HEK293 (cell line): ENCODE results near the gene KIAA0513.

Source experiments
- CTCF ChIA-PET: fragments of 350-600 bp; formaldehyde crosslinking; extraction: SDS; loops from one replicate; lab custom pipeline; 2021; ENCODE audit warnings: antibody characterized with exemption; lab: Yijun Ruan, JAX
- POLR2A ChIA-PET: fragments of 300-600 bp; formaldehyde crosslinking; extraction: SDS; loops from one replicate; lab custom pipeline; 2020; ENCODE audit warnings: antibody characterized with exemption, inconsistent platforms; lab: Yijun Ruan, JAX
- H3K27ac ChIP-seq: fragments of 200-500 bp; sonication (Bioruptor generic); 2 replicates; pipeline ENCODE4 v1.5.1; 2014; ENCODE audit warnings: low read depth, low read length, control low read depth, inconsistent platforms; ENCODE audit errors: extremely low read depth
- H3K36me3 ChIP-seq, 2 experiments: fragments of 200-500 bp in 1 of 2; sonication (Bioruptor generic) in 1 of 2; 1 replicate in 1 of 2; 2 replicates in 1 of 2; pipeline ENCODE4 v1.5.1; 2014 to 2017; ENCODE audit warnings: inconsistent platforms in 2 of 2, low read length in 2 of 2; ENCODE audit not compliant: control insufficient read depth in 2 of 2, insufficient read depth in 1 of 2
- H3K4me1 ChIP-seq: fragments of 200-500 bp; sonication (Bioruptor generic); 2 replicates; pipeline ENCODE4 v1.5.1; 2014; ENCODE audit warnings: mild to moderate bottlenecking, low read length, inconsistent platforms; ENCODE audit not compliant: control insufficient read depth, insufficient read depth
- H3K4me3 ChIP-seq: 2 replicates; pipeline ENCODE4 v1.5.1; 2011; ENCODE audit warnings: low read depth, mild to moderate bottlenecking, control low read depth, low read length, moderate library complexity
- H3K9me3 ChIP-seq: fragments of 200-500 bp; sonication (Bioruptor generic); 2 replicates; pipeline ENCODE4 v1.5.1; 2014; ENCODE audit warnings: low read depth, low read length, inconsistent platforms; ENCODE audit not compliant: control insufficient read depth, insufficient read depth
- GLIS2 ChIP-seq: fragments of 450-650 bp; formaldehyde crosslinking; IDR thresholded peaks from 2 replicates; pipeline ENCODE4 v1.5.1; 2016; ENCODE audit warnings: missing biosample characterization, missing genetic modification characterization
- KLF16 ChIP-seq: fragments of 450-650 bp; formaldehyde crosslinking; IDR thresholded peaks from 2 replicates; pipeline ENCODE4 v1.5.1; 2017; ENCODE audit warnings: missing biosample characterization, missing genetic modification characterization
- ZEB2 ChIP-seq: fragments of 450-650 bp; formaldehyde crosslinking; IDR thresholded peaks from 2 replicates; pipeline ENCODE4 v1.5.1; 2016; ENCODE audit warnings: missing biosample characterization, missing genetic modification characterization
- ZIC2 ChIP-seq: fragments of 450-650 bp; formaldehyde crosslinking; IDR thresholded peaks from 2 replicates; pipeline ENCODE4 v1.5.1; 2016; ENCODE audit warnings: missing biosample characterization, missing genetic modification characterization
- ZNF239 ChIP-seq: fragments of 450-650 bp; formaldehyde crosslinking; IDR thresholded peaks from 2 replicates; pipeline ENCODE4 v1.5.1; 2016; ENCODE audit warnings: missing biosample characterization, missing genetic modification characterization
- ZNF324 ChIP-seq: fragments of 450-650 bp; formaldehyde crosslinking; IDR thresholded peaks from 2 replicates; pipeline ENCODE4 v1.5.1; 2016; ENCODE audit warnings: missing biosample characterization, missing genetic modification characterization
- ZNF341 ChIP-seq: fragments of 450-650 bp; formaldehyde crosslinking; IDR thresholded peaks from 2 replicates; pipeline ENCODE4; 2016; ENCODE audit warnings: low read depth, missing biosample characterization, missing genetic modification characterization
- ZNF555 ChIP-seq: fragments of 450-650 bp; formaldehyde crosslinking; conservative IDR thresholded peaks from 2 replicates; pipeline ENCODE4 v1.5.1; 2017; ENCODE audit warnings: missing biosample characterization, mild to moderate bottlenecking, missing genetic modification characterization, inconsistent platforms
- ZNF747 ChIP-seq: fragments of 450-650 bp; formaldehyde crosslinking; IDR thresholded peaks from 2 replicates; pipeline ENCODE4 v1.5.1; 2016; ENCODE audit warnings: missing biosample characterization, missing genetic modification characterization
- TF ChIP-seq, protein P1 (sequence below): fragments of 450-650 bp; formaldehyde crosslinking; IDR thresholded peaks from 2 replicates; pipeline ENCODE4 v1.5.1; 2016; ENCODE audit warnings: missing biosample characterization, missing genetic modification characterization, borderline replicate concordance
- TF ChIP-seq, protein P2 (sequence below): fragments of 450-650 bp; formaldehyde crosslinking; IDR thresholded peaks from 2 replicates; pipeline ENCODE4 v1.5.1; 2016; ENCODE audit warnings: missing biosample characterization, missing genetic modification characterization
- TF ChIP-seq, protein P3 (sequence below): fragments of 450-650 bp; formaldehyde crosslinking; IDR thresholded peaks from 2 replicates; pipeline ENCODE4 v1.5.1; 2016; ENCODE audit warnings: missing biosample characterization, missing genetic modification characterization
- TF ChIP-seq, protein P4 (sequence below): fragments of 450-650 bp; formaldehyde crosslinking; optimal IDR thresholded peaks from 2 replicates; pipeline ENCODE3; 2016; ENCODE audit warnings: missing biosample characterization, mild to moderate bottlenecking, missing genetic modification characterization
- TF ChIP-seq, protein P5 (sequence below): sonication (generic); formaldehyde crosslinking; IDR thresholded peaks from 2 replicates; pipeline ENCODE4 v1.8.1; 2022; ENCODE audit warnings: mild to moderate bottlenecking, moderate library complexity, missing genetic modification reagents
- TF ChIP-seq, protein P6 (sequence below): fragments of 450-650 bp; formaldehyde crosslinking; IDR thresholded peaks from 2 replicates; pipeline ENCODE4; 2016; ENCODE audit warnings: missing biosample characterization, missing genetic modification characterization

KIAA0513 gene

DNA sequence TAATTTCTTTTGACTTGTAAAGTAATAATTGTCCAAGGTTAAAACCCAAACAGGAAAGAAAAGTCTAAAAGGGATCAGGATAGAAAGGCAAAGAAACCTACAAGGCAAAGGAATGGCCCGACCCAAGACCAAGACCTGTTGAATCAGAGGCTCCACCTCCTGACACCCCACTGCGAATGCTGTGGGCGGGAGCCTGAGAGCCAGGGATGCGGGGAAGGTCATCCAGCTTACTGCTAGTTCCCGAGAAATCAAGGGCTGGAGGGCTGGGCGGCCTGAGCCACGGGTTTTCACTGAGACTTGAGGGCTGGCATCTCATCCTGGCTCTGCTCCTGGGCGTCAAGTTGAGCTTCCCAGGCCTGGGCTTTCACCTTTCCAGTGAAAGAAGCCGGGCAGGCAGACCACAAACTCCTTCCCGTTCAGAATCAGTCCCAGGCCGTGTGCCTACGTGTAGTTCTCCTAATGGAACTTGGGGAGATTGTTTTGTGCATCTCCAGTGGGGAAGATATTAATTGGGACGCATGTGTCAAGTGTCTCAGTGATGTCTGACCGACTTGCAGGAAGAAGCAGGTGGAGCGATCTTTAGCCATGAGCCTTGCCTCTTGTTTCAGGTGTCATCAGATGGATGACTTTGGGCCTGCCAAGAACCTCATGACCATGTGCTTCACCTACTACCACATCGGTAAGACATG is 47.8 kb downstream of the KIAA0513 start (continued):
- TF ChIP-seq, protein P1, sequence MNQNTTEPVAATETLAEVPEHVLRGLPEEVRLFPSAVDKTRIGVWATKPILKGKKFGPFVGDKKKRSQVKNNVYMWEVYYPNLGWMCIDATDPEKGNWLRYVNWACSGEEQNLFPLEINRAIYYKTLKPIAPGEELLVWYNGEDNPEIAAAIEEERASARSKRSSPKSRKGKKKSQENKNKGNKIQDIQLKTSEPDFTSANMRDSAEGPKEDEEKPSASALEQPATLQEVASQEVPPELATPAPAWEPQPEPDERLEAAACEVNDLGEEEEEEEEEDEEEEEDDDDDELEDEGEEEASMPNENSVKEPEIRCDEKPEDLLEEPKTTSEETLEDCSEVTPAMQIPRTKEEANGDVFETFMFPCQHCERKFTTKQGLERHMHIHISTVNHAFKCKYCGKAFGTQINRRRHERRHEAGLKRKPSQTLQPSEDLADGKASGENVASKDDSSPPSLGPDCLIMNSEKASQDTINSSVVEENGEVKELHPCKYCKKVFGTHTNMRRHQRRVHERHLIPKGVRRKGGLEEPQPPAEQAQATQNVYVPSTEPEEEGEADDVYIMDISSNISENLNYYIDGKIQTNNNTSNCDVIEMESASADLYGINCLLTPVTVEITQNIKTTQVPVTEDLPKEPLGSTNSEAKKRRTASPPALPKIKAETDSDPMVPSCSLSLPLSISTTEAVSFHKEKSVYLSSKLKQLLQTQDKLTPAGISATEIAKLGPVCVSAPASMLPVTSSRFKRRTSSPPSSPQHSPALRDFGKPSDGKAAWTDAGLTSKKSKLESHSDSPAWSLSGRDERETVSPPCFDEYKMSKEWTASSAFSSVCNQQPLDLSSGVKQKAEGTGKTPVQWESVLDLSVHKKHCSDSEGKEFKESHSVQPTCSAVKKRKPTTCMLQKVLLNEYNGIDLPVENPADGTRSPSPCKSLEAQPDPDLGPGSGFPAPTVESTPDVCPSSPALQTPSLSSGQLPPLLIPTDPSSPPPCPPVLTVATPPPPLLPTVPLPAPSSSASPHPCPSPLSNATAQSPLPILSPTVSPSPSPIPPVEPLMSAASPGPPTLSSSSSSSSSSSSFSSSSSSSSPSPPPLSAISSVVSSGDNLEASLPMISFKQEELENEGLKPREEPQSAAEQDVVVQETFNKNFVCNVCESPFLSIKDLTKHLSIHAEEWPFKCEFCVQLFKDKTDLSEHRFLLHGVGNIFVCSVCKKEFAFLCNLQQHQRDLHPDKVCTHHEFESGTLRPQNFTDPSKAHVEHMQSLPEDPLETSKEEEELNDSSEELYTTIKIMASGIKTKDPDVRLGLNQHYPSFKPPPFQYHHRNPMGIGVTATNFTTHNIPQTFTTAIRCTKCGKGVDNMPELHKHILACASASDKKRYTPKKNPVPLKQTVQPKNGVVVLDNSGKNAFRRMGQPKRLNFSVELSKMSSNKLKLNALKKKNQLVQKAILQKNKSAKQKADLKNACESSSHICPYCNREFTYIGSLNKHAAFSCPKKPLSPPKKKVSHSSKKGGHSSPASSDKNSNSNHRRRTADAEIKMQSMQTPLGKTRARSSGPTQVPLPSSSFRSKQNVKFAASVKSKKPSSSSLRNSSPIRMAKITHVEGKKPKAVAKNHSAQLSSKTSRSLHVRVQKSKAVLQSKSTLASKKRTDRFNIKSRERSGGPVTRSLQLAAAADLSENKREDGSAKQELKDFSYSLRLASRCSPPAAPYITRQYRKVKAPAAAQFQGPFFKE = no peak
- TF ChIP-seq, protein P2, sequence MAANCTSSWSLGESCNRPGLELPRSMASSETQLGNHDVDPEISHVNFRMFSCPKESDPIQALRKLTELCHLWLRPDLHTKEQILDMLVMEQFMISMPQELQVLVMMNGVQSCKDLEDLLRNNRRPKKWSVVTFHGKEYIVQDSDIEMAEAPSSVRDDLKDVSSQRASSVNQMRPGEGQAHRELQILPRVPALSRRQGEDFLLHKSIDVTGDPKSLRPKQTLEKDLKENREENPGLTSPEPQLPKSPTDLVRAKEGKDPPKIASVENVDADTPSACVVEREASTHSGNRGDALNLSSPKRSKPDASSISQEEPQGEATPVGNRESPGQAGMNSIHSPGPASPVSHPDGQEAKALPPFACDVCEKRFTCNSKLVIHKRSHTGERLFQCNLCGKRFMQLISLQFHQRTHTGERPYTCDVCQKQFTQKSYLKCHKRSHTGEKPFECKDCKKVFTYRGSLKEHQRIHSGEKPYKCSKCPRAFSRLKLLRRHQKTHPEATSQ = no peak

DNA sequence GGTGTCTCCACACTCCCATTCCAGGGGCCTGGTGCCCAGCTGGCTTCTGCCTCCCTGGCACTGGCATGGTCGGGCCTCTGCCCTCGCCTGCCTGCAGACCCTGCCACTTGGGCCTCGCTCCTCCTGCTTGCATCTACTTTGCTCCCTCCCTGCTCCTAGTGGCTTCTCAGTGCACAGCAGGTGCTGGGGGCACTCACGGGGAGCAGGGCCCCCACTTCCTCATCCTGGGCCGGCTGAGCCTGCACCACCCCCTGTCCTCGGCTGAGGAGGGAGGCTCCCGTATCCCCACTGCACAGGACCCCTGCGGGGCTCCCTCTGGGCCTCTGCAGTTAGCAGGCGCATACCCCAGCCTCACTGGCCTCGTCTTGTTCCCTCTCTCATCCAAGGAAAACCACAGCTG is 49.4 kb downstream of the KIAA0513 start:
- Histone ChIP-seq H3K9me3 (no peaks in the 10 kb centered on the region), H3K27ac (no peak overlapping the region), H3K36me3 (peaks cover 0 to 25% of the 10 kb centered on the region in 2 experiments; a peak in 1 of 3 replicates), H3K4me1 (no peaks in the 10 kb centered on the region), H3K4me3 (no peak overlapping the region)
- POLR2A ChIA-PET = interaction anchor here (1.3 kb wide), 1 partner anchor 11 kb away, joined by 3 read pairs; no protein-coding TSS in a partner anchor
- 0 out of 2 replicates have a peak, but pooled peaks have one; percentile 8 for TF ChIP-seq ZIC2 (tag by site-specific recombination)
- no peak for TF ChIP-seq ZNF239 (tag by site-specific recombination)
- CTCF ChIA-PET = interaction anchor here (0.6 to 1.7 kb wide), 2 partner anchors 9 to 19 kb away, joined by 3 to 9 read pairs; no protein-coding TSS in a partner anchor

DNA sequence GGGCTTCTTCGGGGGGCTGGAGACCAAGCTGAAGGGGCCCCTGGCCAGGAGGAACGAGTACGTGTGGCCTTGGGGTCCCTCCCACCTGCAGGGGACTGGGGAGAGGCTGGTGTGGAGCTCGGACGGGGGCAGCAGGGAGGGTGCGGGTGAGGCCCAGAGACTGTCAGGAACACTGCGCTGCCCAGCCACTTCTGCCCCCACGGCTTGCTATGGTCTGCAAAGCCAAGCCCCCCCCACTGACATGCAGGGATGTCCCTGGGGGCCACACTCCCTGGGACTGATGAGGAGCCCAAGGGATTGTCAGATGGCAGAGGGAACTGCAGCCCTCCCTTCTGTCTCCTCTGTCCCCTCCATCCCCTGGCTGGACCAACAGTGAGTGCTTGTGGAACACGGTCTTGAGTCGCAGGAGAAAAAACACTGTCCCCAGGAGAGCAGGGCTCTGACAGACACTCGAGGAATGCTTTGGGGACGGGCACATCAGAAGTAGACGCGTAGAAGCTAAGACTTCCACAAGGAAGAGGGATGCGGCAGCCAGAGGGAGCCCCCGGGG is 50.1 kb downstream of the KIAA0513 start:
- Histone ChIP-seq H3K36me3 (peaks cover 0 to 23% of the 10 kb centered on the region in 2 experiments; a peak in 1 of 3 replicates), H3K4me3 (no peak overlapping the region), H3K27ac (no peak overlapping the region), H3K4me1 (no peaks in the 10 kb centered on the region), H3K9me3 (no peaks in the 10 kb centered on the region)
- CTCF ChIA-PET = interaction anchor here (0.6 to 1.3 kb wide), 3 partner anchors 10 to 467 kb away, joined by 3 to 8 read pairs (median 3); no protein-coding TSS in a partner anchor
- POLR2A ChIA-PET = no interaction called here
- TF ChIP-seq ZNF747 (tag by site-specific recombination) = no peak
- no peak for TF ChIP-seq ZEB2
- no peak for TF ChIP-seq KLF16 (tag by site-specific recombination)
- TF ChIP-seq, protein P3, sequence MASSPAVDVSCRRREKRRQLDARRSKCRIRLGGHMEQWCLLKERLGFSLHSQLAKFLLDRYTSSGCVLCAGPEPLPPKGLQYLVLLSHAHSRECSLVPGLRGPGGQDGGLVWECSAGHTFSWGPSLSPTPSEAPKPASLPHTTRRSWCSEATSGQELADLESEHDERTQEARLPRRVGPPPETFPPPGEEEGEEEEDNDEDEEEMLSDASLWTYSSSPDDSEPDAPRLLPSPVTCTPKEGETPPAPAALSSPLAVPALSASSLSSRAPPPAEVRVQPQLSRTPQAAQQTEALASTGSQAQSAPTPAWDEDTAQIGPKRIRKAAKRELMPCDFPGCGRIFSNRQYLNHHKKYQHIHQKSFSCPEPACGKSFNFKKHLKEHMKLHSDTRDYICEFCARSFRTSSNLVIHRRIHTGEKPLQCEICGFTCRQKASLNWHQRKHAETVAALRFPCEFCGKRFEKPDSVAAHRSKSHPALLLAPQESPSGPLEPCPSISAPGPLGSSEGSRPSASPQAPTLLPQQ (tag by site-specific recombination) = no peak
- TF ChIP-seq, protein P4, sequence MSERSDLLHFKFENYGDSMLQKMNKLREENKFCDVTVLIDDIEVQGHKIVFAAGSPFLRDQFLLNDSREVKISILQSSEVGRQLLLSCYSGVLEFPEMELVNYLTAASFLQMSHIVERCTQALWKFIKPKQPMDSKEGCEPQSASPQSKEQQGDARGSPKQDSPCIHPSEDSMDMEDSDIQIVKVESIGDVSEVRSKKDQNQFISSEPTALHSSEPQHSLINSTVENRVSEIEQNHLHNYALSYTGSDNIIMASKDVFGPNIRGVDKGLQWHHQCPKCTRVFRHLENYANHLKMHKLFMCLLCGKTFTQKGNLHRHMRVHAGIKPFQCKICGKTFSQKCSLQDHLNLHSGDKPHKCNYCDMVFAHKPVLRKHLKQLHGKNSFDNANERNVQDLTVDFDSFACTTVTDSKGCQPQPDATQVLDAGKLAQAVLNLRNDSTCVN (tag by site-specific recombination) = no peak
- TF ChIP-seq, protein P5, sequence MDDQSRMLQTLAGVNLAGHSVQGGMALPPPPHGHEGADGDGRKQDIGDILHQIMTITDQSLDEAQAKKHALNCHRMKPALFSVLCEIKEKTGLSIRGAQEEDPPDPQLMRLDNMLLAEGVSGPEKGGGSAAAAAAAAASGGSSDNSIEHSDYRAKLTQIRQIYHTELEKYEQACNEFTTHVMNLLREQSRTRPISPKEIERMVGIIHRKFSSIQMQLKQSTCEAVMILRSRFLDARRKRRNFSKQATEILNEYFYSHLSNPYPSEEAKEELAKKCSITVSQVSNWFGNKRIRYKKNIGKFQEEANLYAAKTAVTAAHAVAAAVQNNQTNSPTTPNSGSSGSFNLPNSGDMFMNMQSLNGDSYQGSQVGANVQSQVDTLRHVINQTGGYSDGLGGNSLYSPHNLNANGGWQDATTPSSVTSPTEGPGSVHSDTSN (CRISPR knock-in tag) = no peak
- TF ChIP-seq, protein P6, sequence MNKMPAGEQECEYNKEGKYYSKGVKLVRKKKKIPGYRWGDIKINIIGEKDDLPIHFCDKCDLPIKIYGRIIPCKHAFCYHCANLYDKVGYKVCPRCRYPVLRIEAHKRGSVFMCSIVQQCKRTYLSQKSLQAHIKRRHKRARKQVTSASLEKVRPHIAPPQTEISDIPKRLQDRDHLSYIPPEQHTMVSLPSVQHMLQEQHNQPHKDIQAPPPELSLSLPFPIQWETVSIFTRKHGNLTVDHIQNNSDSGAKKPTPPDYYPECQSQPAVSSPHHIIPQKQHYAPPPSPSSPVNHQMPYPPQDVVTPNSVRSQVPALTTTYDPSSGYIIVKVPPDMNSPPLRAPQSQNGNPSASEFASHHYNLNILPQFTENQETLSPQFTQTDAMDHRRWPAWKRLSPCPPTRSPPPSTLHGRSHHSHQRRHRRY (tag by site-specific recombination) = no peak
- no peak for TF ChIP-seq ZNF555 (tag by site-specific recombination)
- no peak for TF ChIP-seq ZNF341 (tag by site-specific recombination)
- no peak for TF ChIP-seq GLIS2 (tag by site-specific recombination)
- no peak for TF ChIP-seq ZNF324 (tag by site-specific recombination)
